ENCODE data around the gene TYW1B.
"Not testable (repeated sequence)": the region's sequence is repeated elsewhere in the genome, so short reads cannot be mapped to it uniquely, and the experiment has no call there.

Gene TYW1B

GRCh38 chr7:72620923-72621322 lies 207.1 kb downstream of the TYW1B start:
- DNase-seq, result not testable (repeated sequence)

GRCh38 chr7:72618435-72619180 lies 209.4 kb downstream of the TYW1B start:
- DNase-seq, result not testable (repeated sequence)

- not testable (repeated sequence) for DNase-seq
Measured at GRCh38 chr7:72609761-72610160, 218.2 kb downstream of the TYW1B start.

GRCh38 chr7:72607988-72608387 lies 220.0 kb downstream of the TYW1B start:
- DNase-seq, result not testable (repeated sequence)

GRCh38 chr7:72605863-72606431 lies 222.1 kb downstream of the TYW1B start:
- DNase-seq, result not testable (repeated sequence)

GRCh38 chr7:72604771-72605611 lies 223.0 kb downstream of the TYW1B start:
- not testable (repeated sequence) for DNase-seq

GRCh38 chr7:72603476-72603875 lies 224.5 kb downstream of the TYW1B start:
- not testable (repeated sequence) for DNase-seq

- DNase-seq, result no peak
Measured at GRCh38 chr7:72603073-72603472, 224.9 kb downstream of the TYW1B start.

GRCh38 chr7:72601683-72602082 lies 226.3 kb downstream of the TYW1B start:
- not testable (repeated sequence) for DNase-seq

- DNase-seq, result not testable (repeated sequence)
Measured at GRCh38 chr7:72590023-72590422, 238.0 kb downstream of the TYW1B start.

GRCh38 chr7:72587267-72587666 lies 240.7 kb downstream of the TYW1B start:
- DNase-seq, result not testable (repeated sequence)

- not testable (repeated sequence) for DNase-seq
Measured at GRCh38 chr7:72584576-72584975, 243.4 kb downstream of the TYW1B start.

- DNase-seq, result not testable (repeated sequence)
Measured at GRCh38 chr7:72583620-72584361, 244.2 kb downstream of the TYW1B start.

GRCh38 chr7:72580142-72580770 lies 247.7 kb downstream of the TYW1B start:
- DNase-seq, result not testable (repeated sequence)

GRCh38 chr7:72577107-72577506 lies 250.9 kb downstream of the TYW1B start:
- DNase-seq, result no peak

- DNase-seq, result not testable (repeated sequence)
Measured at GRCh38 chr7:72561988-72562387, 266.0 kb downstream of the TYW1B start.

- DNase-seq, result not testable (repeated sequence)
Measured at GRCh38 chr7:72559546-72559945, 268.5 kb downstream of the TYW1B start.

- not testable (repeated sequence) for DNase-seq
Measured at GRCh38 chr7:72556733-72557132, 271.3 kb downstream of the TYW1B start.

- DNase-seq, result not testable (repeated sequence)
Measured at GRCh38 chr7:72555238-72555637, 272.8 kb downstream of the TYW1B start.

- not testable (repeated sequence) for DNase-seq
Measured at GRCh38 chr7:72554401-72554800, 273.6 kb downstream of the TYW1B start.

GRCh38 chr7:72550454-72550853 lies 277.5 kb downstream of the TYW1B start:
- DNase-seq, result not testable (repeated sequence)

All from central memory CD4-positive, alpha-beta T cell (primary cell).